ENCODE results near the gene SHISA9.

GRCh38 chr16:13136901-13137300 lies 235.5 kb downstream of the SHISA9 start:
- TF ChIP-seq POLR2AphosphoS5 (IDR thresholded peaks at IDR 0.05; ENCODE audit: low read depth, low read length) (no peak), SIN3A (IDR thresholded peaks at IDR 0.05; ENCODE audit: borderline replicate concordance, insufficient read depth, low read length) (no peak), TAF1 (IDR thresholded peaks at IDR 0.05; ENCODE audit: borderline replicate concordance, insufficient read depth, low read length) (no peak)
